NCI-H1092 (cell line): ENCODE results near the gene TBCE.
A peak's percentile ranks its signal among the peaks of the same experiment; 100 is the strongest.

ENCODE experiments used
- DNase-seq: peaks from one replicate; lab custom pipeline; 2025; lab: John Stamatoyannopoulos, UW

TBCE gene, protein sequence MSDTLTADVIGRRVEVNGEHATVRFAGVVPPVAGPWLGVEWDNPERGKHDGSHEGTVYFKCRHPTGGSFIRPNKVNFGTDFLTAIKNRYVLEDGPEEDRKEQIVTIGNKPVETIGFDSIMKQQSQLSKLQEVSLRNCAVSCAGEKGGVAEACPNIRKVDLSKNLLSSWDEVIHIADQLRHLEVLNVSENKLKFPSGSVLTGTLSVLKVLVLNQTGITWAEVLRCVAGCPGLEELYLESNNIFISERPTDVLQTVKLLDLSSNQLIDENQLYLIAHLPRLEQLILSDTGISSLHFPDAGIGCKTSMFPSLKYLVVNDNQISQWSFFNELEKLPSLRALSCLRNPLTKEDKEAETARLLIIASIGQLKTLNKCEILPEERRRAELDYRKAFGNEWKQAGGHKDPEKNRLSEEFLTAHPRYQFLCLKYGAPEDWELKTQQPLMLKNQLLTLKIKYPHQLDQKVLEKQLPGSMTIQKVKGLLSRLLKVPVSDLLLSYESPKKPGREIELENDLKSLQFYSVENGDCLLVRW

DNA sequence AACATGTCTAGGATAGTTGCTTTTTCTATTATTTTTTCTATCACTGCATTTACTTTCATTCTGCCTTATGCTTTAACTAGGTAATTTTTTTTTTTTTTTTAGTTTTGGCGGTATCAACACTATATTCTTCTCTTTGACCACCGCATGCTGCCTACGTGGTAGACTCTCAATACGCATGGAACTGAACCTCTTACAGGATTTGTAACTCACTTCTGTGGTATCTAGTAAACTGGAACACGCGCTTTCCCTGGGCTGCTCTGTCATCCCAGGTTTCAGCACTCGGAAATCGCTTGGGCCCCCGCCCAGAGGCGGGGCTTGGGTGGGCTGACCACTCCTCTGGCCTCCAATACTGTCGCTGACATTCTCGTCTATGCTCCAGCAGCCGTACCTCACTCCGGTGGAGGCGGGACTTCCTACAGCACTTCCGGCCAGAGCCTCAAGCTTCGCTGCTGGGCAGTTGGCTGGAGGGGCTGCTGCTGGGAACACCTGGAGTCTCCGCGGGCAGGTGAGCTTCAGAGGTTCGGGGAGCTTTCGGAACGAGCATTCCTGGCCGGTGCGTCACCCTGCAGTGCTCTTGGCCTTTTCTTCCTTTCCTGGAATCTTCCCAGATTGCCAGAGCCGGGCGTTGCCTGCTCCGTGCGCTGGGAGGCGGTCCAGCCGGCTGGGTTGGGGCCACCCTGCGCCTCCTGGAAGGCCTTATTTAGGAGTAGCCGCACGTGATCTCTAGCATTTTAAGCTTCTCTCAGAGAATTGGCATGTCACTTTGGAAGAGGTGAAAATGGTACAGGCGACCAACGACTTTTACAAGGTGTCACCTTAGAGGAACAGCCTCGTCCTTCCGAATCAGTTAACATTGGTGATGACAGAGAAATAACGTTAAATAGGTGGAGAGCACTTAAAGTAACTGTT is at the start of gene TBCE:
Gene TBCE (plus strand): TSS at position 428 of the 909 bp plus-strand sequence. CDS start 12,623 bp downstream, outside the sequence.
- peak; percentile 99 for DNase-seq

DNA sequence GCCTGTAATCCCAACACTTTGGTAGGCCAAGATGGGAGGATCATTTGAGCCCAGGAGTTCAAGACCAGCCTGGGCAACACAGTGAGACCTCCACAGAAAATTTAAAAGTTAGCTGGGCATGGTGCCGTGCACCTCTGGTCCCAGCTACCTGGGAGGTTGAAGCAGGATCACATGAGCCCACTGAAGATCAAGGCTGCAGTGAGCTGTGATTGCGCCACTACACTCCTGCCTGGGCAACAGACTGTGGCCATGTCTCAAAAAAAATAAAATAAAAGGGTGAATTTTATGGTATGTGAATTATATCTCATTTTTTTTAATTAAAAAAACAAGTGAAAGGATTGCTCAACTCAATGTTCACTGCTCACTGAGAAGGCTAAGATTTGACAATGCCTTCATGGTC is 48.0 kb upstream of the TBCE start:
- no peak for DNase-seq

DNA sequence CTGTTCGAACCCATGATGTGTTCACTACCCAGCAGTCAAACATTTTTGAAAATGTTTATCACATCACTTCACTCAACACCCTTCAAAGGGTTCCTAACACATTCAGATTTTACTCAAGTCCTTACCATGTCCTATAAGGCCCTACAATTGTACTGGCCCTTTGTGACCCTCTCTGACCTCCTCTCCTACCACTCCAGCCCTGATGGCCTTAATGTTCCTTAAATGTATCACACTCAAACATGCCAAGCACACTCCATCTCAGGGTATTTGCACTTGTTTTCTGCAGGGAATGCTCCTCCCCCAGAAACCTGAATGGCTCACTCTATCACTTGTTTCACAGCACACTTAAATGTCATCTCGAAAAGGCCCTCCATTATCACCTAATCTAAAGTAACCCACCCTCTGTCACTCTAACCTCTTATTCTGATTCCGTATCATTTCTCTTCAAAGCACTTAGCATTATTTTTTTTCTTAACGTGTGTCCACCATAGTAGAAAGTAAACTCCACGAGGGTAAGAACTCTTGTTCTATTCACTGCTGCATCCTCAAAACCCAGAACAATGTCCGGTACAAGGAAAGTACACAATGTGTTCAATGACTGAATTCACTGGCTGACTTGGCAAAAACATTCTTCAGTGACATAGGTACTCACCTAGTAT is 46.6 kb upstream of the TBCE start:
- DNase-seq, result no peak

DNA sequence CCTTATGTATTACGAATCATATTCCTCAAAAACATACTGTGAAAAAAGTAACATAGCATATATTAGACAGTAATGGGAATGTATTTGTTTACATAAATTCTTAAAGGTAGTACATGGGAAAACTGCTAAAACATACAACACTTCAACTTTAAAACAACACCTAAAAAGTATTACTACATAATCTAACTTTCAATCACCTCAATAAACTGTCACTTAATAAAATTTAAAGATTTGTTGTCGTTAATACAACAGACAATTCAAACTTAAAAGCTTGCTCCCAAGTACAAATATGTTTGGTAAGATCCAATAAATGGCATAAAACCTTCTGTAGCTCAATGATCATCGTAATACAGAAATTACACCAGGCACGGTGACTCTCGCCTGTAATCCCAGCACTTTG is 42.9 kb upstream of the TBCE start:
- no peak for DNase-seq

DNA sequence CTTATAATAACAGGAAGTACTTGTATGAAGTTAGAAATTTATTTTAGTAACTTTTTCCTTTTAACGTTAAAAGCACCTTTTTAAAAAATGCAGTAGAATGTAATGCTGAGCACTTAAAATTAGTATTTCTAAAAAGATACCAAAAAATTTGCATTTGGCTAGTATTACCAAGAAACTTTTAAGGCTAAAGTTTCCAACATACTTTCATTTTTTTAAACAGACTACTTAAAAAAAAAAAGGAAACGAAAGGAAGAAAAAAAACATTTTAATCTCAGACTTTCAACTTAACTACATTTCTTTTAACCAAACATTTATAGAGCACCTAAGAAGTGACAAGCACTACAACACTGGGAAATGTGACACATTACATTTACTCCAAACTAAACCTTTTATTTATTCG is 42.1 kb upstream of the TBCE start:
- DNase-seq, result no peak

DNA sequence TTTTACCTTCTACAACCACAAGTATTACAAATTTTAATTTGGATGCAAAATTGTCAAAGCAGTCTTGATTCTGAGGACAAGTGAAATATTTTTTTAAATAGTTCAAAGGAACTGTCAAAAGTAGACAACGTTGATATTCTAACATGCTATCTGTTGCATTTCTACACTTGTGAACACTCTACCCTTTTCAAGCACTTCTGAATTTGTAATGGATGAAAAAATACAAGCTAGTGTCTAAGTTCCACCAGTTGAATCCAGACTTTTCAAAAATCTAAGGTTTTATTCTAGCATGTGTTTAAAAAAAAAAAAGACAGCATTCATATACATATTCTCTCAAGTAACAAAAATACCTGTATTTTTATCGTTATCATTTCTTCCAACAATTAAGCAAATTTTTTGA is 41.4 kb upstream of the TBCE start:
- DNase-seq, result no peak

DNA sequence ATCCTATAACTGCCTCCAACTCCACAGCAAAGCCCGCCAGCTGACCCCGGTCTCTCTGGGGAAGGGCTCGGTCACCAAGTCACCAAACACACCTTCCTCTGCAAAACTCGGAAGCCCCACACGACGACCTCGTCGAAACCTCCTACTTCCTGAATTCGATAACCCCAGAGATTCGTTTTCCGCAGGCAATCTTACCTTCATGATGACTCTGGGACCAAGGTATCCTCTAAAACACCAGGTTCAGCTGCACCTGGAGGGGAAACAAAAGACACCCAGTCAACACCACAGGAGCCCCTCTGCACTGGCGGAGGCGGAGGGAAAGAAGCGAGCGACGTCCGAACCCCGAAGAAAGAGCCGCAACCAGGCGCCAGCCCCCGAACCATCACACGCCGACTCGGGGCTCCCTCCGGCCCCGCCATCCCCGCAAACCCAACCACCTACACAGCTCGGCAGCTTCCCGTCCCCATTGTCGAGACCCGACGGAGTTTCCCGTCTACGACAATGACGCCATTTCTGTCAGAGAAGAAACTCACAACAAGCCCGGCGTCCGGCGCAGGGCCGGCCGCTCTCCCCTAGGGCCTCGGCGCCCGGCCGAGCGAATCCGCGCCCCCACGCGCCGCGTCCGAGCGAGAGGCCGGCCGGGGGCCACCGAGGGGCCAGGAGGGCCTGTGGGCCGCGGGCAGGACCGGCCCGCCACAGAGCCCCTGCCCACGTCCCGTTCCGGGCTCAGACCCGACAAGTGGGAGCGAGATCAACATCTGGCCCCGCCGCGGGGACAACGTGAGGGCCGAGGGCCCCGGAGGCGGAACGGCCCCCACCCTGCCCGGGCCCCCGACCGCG is 40.3 kb upstream of the TBCE start:
- DNase-seq, result peak; percentile 10

DNA sequence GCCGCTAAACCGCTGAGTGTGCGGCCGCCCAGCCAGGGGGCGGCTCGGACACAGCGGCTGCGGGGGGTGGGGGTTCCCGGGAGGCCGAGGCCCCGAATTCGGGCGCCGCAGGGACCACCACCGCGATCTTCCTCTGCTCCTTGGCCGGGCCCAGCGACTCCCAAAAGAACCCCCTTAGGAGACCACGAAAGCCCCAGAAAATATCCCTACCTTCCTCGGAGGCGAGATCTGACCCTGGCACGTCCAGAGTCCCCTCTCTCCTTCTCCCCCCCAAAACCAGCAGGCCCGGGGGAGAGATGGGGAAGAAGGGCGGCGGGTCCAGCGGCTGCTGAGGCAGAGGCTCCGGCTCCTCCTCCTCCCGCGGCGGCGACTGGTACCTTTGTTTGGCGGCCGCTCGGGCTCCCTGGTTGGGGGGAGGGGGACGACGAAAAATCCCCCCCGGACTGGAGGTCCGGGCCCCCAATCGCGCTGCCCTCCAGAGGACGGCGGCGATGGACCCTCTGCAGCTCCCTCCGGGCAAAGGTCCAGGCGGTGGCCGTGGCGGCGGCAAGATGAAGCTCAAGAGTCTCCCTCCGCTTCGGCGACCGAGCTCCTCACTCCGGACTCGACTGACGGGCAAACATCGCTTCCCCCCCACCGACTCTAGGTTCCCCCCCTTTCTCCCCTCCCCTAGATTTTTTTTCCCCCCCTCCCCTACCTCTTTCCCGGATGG is 39.5 kb upstream of the TBCE start, which contains the start of gene ARID4B:
Gene ARID4B (minus strand): TSS at position 621 of the 712 bp plus-strand sequence. CDS start 1,260 bp downstream, outside the sequence.
- peak; percentile 67 for DNase-seq

DNA sequence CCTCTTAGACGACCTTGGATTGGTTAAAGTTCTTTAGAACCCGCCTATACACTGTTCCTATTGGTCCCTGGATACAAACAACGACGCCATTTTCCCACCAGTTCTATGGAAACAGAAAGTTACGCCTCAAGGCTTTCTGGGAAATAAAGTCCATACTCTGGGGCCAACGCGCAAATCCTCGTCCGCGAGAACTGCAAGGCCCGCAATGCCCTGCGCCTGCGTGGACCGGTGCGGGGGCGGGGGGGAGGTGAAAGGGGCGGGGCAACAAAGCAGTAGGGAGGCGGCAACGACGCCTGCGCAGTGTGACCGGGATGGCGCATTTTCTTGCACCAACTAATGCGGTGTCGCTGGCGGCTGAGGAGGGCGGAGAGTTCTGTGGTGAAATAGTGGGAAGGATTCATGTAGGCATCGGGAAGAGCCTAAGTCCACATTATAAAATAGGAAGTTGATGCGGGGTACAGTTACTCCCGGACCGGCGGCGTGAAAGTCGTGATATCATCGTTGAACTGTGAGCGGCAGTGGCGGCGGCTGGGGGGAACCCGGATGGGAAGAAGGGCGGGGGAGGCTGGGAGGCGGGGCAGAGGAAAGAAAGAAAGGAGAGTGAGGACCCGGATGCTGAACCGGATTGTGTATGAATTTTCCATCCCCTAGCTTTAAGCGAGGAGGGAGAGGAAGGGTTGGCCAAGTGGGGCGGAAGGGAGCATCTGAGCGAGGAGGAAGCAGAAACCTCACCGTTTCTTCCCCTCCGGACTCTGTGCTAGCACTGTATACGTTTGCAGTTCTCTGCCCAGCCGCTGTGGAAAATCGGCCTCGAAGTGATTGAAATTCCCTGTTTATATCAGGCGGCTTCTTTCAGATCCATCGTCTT is 38.7 kb upstream of the TBCE start, which contains the start of gene GGPS1:
Gene GGPS1 (plus strand): TSS at position 300 of the 868 bp plus-strand sequence. CDS start 6,695 bp downstream, outside the sequence.
- DNase-seq, result peak; percentile 100

DNA sequence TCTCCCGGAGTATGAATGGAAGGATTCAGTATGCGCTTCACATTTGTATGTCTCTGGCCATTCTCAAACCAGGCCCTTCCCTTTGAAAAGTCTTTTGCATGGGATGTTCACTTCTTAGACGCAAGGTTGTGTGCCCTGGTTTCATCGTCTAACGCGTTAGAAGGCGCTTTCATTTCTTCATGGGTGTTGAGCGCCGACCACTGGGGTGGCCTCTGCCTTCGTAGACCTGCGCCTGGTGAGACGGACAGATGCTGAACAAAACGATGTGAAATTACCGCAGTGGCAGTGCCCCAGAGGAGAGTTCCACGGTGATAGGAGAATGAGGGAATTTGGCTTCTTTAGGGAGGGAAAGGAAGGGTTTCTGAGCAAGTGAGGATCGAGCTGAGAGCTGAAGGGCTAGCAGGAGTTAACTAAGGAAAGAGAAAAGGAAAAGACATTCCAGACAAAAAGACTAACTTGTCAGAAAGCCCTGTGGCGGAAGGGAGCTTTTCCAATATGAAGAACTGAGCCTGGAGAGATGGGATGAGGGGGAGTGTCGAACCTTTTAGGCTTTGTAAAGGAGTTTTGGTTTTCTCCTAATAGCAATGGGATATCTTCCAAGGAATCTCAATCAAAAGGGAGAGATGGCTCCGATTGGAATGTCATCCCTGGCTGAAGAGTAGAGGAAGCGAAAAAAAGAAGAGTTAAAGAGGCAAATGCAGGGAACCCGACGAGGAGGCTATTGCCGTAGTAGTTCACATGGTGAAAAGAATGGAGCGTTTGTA is 37.9 kb upstream of the TBCE start:
- no peak for DNase-seq

DNA sequence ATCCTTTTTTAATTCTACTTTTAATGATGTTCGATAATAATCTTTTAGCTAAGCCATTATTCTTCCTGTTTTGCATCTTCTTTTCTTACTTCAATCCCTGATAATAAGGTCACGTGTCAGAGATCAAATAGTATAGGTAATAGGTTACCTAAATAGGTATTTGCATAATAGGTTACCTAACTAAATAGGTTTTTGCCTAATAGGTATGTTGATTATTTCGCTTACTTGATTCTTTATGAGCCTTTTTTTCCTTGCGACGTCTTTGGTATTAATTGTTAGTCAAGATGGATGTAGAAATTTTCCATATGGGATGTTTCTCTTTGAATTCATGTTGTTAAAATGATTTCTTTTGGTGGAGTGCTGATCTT is 36.3 kb upstream of the TBCE start:
- DNase-seq, result no peak

DNA sequence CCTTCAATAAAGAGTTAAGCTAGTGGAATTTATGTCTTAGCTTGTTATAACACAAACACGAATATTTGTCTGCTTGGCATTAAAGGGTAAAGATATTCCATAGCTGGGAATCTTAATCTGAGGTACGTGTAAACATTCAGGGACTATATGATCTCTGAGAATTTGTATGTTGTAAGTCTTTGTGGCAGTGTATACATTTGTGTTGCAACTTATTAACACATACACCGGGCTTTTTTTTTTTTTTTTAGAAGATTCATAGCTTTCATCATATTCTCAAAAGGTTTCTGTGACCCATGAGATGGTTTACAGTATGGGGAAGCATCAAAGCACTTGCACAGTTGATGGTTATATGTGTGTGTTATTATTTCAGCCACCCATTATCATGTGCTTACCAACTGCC is 35.8 kb upstream of the TBCE start:
- DNase-seq, result no peak

DNA sequence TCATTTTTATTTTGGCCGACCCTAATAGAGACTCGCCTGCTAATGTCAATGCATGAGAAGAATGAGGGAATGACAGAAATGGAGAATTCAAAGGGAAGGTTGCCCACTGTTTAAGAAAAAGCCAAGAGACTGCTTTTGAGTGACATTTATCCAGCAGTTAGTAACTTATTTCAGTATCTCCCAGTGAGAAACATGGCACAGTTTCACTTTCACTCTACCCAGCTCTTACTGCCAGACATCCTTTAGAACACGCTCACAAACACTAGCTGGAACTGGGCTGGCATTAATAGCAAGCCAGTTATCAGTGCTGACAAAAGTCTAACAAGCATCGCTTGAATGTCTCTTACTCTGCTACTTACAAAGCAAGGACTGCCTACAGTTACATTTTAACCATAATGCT is 30.3 kb upstream of the TBCE start:
- DNase-seq, result no peak

DNA sequence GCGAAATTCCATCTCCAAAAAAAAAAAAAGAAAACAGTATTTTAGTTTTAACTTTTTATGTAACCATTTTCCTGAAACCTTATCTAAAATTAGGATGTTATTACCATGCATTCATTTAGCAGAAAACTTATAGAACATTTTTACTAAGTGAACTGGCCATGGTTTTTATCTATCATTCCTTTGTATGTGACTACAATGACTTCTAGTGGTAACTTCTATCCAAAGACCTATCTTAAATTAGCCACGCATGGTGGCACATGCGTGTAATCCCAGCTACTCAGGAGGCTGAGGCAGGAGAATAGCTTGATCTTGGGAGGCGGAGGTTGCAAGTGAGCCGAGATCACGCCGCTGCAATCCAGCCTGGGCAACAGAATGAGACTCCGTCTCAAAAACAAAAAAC is 27.5 kb upstream of the TBCE start:
- DNase-seq, result no peak

DNA sequence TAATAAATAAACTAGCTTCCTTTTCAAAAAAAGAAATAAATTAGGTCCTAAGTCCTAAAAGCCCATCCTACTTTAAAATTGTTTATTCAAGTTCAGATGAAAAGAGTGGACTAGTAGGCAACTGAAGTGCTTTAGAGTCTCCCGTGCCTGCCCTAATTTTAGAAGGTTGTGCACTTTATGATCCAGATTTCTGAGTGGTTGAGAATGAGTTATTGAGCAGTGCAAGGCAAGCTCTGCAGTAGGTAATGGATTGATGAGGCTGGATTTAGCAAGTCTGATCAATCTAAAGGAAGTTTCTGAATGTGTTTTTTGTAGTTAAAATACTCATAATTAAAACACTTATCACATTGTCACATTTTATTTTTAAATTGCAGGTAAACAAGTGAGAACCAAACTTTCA is 25.9 kb upstream of the TBCE start:
- no peak for DNase-seq

DNA sequence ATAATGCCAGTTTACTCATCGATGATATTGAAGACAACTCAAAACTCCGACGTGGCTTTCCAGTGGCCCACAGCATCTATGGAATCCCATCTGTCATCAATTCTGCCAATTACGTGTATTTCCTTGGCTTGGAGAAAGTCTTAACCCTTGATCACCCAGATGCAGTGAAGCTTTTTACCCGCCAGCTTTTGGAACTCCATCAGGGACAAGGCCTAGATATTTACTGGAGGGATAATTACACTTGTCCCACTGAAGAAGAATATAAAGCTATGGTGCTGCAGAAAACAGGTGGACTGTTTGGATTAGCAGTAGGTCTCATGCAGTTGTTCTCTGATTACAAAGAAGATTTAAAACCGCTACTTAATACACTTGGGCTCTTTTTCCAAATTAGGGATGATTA is 25.2 kb upstream of the TBCE start:
- DNase-seq, result no peak

DNA sequence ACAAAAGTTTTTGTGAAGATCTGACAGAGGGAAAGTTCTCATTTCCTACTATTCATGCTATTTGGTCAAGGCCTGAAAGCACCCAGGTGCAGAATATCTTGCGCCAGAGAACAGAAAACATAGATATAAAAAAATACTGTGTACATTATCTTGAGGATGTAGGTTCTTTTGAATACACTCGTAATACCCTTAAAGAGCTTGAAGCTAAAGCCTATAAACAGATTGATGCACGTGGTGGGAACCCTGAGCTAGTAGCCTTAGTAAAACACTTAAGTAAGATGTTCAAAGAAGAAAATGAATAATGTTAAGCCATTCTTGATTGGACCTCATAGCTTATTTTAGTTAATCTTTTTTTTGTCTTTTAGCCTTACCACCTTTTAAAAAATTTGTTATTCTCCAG is 24.8 kb upstream of the TBCE start:
- no peak for DNase-seq

DNA sequence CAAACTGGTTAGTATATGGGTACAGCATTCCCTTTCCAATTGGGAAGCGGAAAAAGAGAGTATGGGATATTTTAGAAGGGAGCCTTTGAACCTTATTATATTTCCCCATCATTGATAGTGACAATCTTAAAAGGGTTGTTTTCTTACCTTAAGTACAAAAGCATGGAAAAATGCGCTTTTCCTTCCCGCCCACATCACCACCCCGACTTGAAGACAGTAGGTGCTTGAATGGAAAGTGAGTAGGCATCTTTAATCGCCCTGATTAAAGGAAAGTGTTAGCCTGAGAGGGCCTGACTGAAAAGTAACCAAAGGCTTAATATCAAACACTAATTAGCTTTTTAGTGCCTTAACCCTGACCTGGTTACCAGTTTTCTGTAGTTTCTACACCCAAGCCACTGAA is 23.5 kb upstream of the TBCE start:
- DNase-seq, result no peak

DNA sequence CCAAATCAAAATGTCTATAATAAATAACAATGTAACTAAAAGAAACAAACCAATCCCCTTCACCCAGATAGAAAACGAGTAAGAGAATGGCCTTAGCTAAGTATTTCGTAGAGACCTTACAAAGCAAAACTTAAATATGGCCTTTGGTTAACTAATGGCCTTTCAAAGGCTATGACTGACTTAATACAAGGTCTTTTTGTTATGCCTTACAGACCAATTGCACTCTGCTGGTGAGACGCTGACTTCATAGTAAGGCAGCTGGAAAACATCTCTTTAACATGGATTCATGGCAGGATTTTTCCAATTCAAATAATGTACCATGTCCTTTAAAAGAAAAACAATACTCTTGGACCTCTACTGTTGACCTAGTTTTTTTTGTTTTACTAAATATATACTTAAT is 15.8 kb upstream of the TBCE start:
- no peak for DNase-seq
